Smooth muscle cell (in vitro differentiated cells): ENCODE measurements around the gene PDZD7. TPM values are rescaled to one million over a fixed set of nuclear protein-coding genes. Genes with fewer than 3 reads are reported as not detected.

Source experiments
- DNase-seq: peaks from one replicate; lab custom pipeline; 2025; ENCODE audit not compliant: unreplicated experiment; lab: John Stamatoyannopoulos, UW
- H2AFZ ChIP-seq: fragments of 200-600 bp; sonication (generic); 2 replicates; pipeline ENCODE4 v1.6.0; 2016; ENCODE audit warnings: antibody characterized with exemption, low read depth, mild to moderate bottlenecking
- H3F3A ChIP-seq: fragments of 200-600 bp; sonication (generic); 2 replicates; pipeline ENCODE4 v1.6.0; 2017; ENCODE audit warnings: antibody characterized with exemption, low read depth
- H3K27ac ChIP-seq: fragments of 200-600 bp; sonication (generic); 2 replicates; pipeline ENCODE4 v1.5.1; 2016; ENCODE audit warnings: low read depth, mild to moderate bottlenecking
- H3K27me3 ChIP-seq: fragments of 200-600 bp; sonication (generic); 2 replicates; pipeline ENCODE4 v1.6.1; 2016; ENCODE audit warnings: low read depth, mild to moderate bottlenecking
- H3K36me3 ChIP-seq: fragments of 200-600 bp; sonication (generic); 2 replicates; pipeline ENCODE4 v1.5.1; 2016; ENCODE audit warnings: low read depth
- H3K4me1 ChIP-seq: fragments of 200-600 bp; sonication (generic); 2 replicates; pipeline ENCODE4 v1.5.1; 2016; ENCODE audit warnings: low read depth
- H3K4me2 ChIP-seq: fragments of 200-600 bp; sonication (generic); 2 replicates; pipeline ENCODE4 v1.6.0; 2016; ENCODE audit warnings: mild to moderate bottlenecking
- H3K4me3 ChIP-seq: fragments of 200-600 bp; sonication (generic); 2 replicates; pipeline ENCODE4 v1.5.1; 2016; ENCODE audit warnings: mild to moderate bottlenecking
- H3K79me2 ChIP-seq: fragments of 200-600 bp; sonication (generic); 2 replicates; pipeline ENCODE4 v1.6.0; 2016; ENCODE audit warnings: low read depth, mild to moderate bottlenecking
- H3K9ac ChIP-seq: fragments of 200-600 bp; sonication (generic); 2 replicates; pipeline ENCODE4 v1.6.0; 2016; ENCODE audit warnings: low read depth
- H3K9me3 ChIP-seq: fragments of 200-600 bp; sonication (generic); replicated peaks from 2 replicates; pipeline ENCODE4 v1.5.1; 2016; ENCODE audit warnings: low read depth
- H4K20me1 ChIP-seq: fragments of 200-600 bp; sonication (generic); 2 replicates; pipeline ENCODE4 v1.6.0; 2016; ENCODE audit warnings: low read depth
- WGBS: methylation state at CpG from one replicate; pipeline ENCODE4 v1.1.7; 2016; ENCODE audit warnings: low lambda C conversion rate; 5-methylcytosine and 5-hydroxymethylcytosine counted together
- polyA plus RNA-seq: library from polyadenylated mRNA; unstranded; fragments of >200 nt; fragmentation: Nextera tagmentation; extraction: Ambion mirVana; gene quantifications from 2 replicates; pipeline ENCODE4 v1.2.1, GENCODE V29; 2016
- total RNA-seq: library from RNA; depleted of rRNA; stranded (reverse); fragments of >200 nt; gene quantifications from 2 replicates; pipeline ENCODE4 v1.2.3, GENCODE V29; 2014
- TF ChIP-seq, protein P1 (sequence below): fragments of 200-600 bp; sonication (generic); IDR thresholded peaks from 2 replicates; pipeline ENCODE4 v1.5.1; 2017; ENCODE audit warnings: borderline replicate concordance, mild to moderate bottlenecking, antibody characterized with exemption; ENCODE audit not compliant: insufficient read depth, poor library complexity, severe bottlenecking

The PDZD7 gene
- total and polyA plus RNA-seq, 2 experiments from 2014 or later, result 0.93 to 2.0 TPM

- peaks cover 5% of the 10 kb centered on the region for H3F3A ChIP-seq
- peaks cover 21% of the 10 kb centered on the region for H3K4me1 ChIP-seq
- peaks cover 40% of the 10 kb centered on the region for H3K79me2 ChIP-seq
- peaks cover 54% of the 10 kb centered on the region for H4K20me1 ChIP-seq
- no peak overlapping the region for H2AFZ ChIP-seq
- no peak overlapping the region for H3K4me3 ChIP-seq
- no peak overlapping the region for H3K9ac ChIP-seq
- no peak for DNase-seq
- no peak overlapping the region for H3K27ac ChIP-seq
- H3K9me3 ChIP-seq, result no peaks in the 10 kb centered on the region
- no peak overlapping the region for H3K4me2 ChIP-seq
- WGBS, result 93% methylated on average over 11 of the region's 11 CpGs
- H3K36me3 ChIP-seq, result no peaks in the 10 kb centered on the region
- TF ChIP-seq, protein P1, sequence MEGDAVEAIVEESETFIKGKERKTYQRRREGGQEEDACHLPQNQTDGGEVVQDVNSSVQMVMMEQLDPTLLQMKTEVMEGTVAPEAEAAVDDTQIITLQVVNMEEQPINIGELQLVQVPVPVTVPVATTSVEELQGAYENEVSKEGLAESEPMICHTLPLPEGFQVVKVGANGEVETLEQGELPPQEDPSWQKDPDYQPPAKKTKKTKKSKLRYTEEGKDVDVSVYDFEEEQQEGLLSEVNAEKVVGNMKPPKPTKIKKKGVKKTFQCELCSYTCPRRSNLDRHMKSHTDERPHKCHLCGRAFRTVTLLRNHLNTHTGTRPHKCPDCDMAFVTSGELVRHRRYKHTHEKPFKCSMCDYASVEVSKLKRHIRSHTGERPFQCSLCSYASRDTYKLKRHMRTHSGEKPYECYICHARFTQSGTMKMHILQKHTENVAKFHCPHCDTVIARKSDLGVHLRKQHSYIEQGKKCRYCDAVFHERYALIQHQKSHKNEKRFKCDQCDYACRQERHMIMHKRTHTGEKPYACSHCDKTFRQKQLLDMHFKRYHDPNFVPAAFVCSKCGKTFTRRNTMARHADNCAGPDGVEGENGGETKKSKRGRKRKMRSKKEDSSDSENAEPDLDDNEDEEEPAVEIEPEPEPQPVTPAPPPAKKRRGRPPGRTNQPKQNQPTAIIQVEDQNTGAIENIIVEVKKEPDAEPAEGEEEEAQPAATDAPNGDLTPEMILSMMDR, result no peak
- no peaks in the 10 kb centered on the region for H3K27me3 ChIP-seq
Observed at GRCh38 chr10:101002456-101002855, 28.5 kb downstream of the PDZD7 start.

- H3K79me2 ChIP-seq, result peaks cover 40% of the 10 kb centered on the region
- no peaks in the 10 kb centered on the region for H3K36me3 ChIP-seq
- H3F3A ChIP-seq, result peaks cover 9% of the 10 kb centered on the region
- H3K27ac ChIP-seq, result peak overlapping the region; percentile 97
- peaks cover 49% of the 10 kb centered on the region for H4K20me1 ChIP-seq
- DNase-seq, result no peak
- peak overlapping the region; percentile 81 for H3K4me3 ChIP-seq
- TF ChIP-seq, protein P1, result no peak
- peaks cover 23% of the 10 kb centered on the region for H3K4me1 ChIP-seq
- H3K4me2 ChIP-seq, result peak overlapping the region; percentile 93
- peak overlapping the region; percentile 92 for H3K9ac ChIP-seq
- H2AFZ ChIP-seq, result no peak overlapping the region
- no peaks in the 10 kb centered on the region for H3K27me3 ChIP-seq
- 88% methylated on average over 5 of the region's 5 CpGs for WGBS
- no peaks in the 10 kb centered on the region for H3K9me3 ChIP-seq
Observed at GRCh38 chr10:101001659-101002035, 29.3 kb downstream of the PDZD7 start.

DNA sequence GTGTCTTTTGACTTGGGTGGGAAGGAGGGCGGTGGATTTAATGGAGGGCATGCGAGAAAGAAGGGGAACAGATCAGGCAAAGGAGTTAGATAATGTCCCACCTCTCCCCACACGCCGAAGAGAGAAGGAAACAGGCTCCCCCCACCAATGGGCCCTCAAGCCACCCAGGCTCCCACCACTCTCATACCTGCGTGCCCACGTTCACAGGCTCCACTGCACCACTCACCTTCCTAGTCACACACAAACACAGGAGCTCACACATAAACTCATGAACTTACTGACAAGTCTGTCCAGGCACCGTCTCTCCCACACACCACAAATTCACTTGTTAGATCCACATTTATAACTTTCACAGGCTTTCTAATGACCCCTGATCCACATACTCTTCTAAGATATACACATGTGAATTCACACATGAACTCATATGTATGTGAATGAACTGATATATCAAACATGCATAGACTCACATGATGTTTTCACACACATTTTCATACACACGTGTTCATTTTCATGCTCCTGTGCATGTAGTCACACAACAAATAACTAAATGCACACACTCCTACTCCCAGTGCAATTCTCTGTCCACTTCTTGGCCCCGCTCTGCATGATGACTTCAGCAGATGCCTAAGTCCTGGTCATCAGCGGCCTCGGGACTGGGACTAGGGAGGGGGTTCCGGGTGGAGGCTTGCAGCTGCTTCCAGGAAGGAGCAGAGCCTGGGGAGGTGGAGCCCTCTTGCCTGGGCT lies 29.8 kb downstream of the PDZD7 start:
- H3K27ac ChIP-seq, result peak overlapping the region; percentile 97
- TF ChIP-seq, protein P1, result no peak
- peak overlapping the region; percentile 81 for H3K4me3 ChIP-seq
- peaks cover 27% of the 10 kb centered on the region for H3K4me1 ChIP-seq
- no peak overlapping the region for H2AFZ ChIP-seq
- H3K27me3 ChIP-seq, result no peaks in the 10 kb centered on the region
- H3K79me2 ChIP-seq, result peaks cover 40% of the 10 kb centered on the region
- H3K36me3 ChIP-seq, result no peaks in the 10 kb centered on the region
- peak overlapping the region; percentile 93 for H3K4me2 ChIP-seq
- H3K9me3 ChIP-seq, result no peaks in the 10 kb centered on the region
- H3F3A ChIP-seq, result peaks cover 14% of the 10 kb centered on the region
- peak; percentile 40 for DNase-seq
- H3K9ac ChIP-seq, result peak overlapping the region; percentile 92
- 42% methylated on average over 11 of the region's 12 CpGs for WGBS
- peaks cover 45% of the 10 kb centered on the region for H4K20me1 ChIP-seq
